Glutamatergic neuron (in vitro differentiated cells): ENCODE measurements around the gene TOR1B. TPM values are rescaled to one million over a fixed set of nuclear protein-coding genes. Genes with fewer than 3 reads are reported as not detected.

Source experiments
- DNase-seq: peaks from one replicate; pipeline ENCODE4 v3.0.0; 2022
- H3K27ac Mint-ChIP-seq: one replicate; pipeline ENCODE4 v1.8.0; 2020; ENCODE audit warnings: mild to moderate bottlenecking, mixed read lengths, inconsistent platforms; ENCODE audit not compliant: unreplicated experiment
- H3K27me3 Mint-ChIP-seq: one replicate; pipeline ENCODE4 v1.8.0; 2020; ENCODE audit warnings: mild to moderate bottlenecking, moderate library complexity, mixed read lengths, inconsistent platforms; ENCODE audit not compliant: unreplicated experiment
- H3K36me3 Mint-ChIP-seq: one replicate; pipeline ENCODE4 v1.8.0; 2020; ENCODE audit warnings: mild to moderate bottlenecking, mixed read lengths, inconsistent platforms; ENCODE audit not compliant: unreplicated experiment
- H3K4me1 Mint-ChIP-seq: one replicate; pipeline ENCODE4 v1.8.0; 2020; ENCODE audit warnings: mild to moderate bottlenecking, low read depth, mixed read lengths, inconsistent platforms; ENCODE audit not compliant: unreplicated experiment
- H3K4me3 Mint-ChIP-seq: one replicate; pipeline ENCODE4 v1.8.0; 2020; ENCODE audit warnings: mild to moderate bottlenecking, mixed read lengths, inconsistent platforms; ENCODE audit not compliant: unreplicated experiment
- H3K9me3 Mint-ChIP-seq: one replicate; pipeline ENCODE4 v1.8.0; 2020; ENCODE audit warnings: mild to moderate bottlenecking, moderate library complexity, mixed read lengths, inconsistent platforms; ENCODE audit not compliant: unreplicated experiment
- CTCF ChIP-seq: fragments of 200-600 bp; sonication (generic); IDR thresholded peaks from one replicate; pipeline ENCODE4 v1.5.0; 2021; ENCODE audit not compliant: partially characterized antibody, unreplicated experiment
- total RNA-seq: library from RNA; stranded (reverse); fragmentation: NEBNext Ultra II Directional; extraction: Animal tissue kit (Norgen Biotek cat#: 25700); gene quantifications from one replicate; pipeline ENCODE4 v1.2.1, GENCODE V29; 2021; ENCODE audit not compliant: unreplicated experiment

Gene TOR1B
- total RNA-seq, 1 donor from 2014 or later = 33.5 TPM

GRCh38 chr9:129851821-129852220 is 48.8 kb downstream of the TOR1B start:
- H3K27me3 Mint-ChIP-seq = peaks cover 8% of the 10 kb centered on the region
- peaks cover 38% of the 10 kb centered on the region for H3K4me1 Mint-ChIP-seq
- H3K9me3 Mint-ChIP-seq = peaks cover 16% of the 10 kb centered on the region
- peaks cover 7% of the 10 kb centered on the region for H3K36me3 Mint-ChIP-seq
- H3K27ac Mint-ChIP-seq = peak overlapping the region; percentile 98
- no peak for DNase-seq
- TF ChIP-seq CTCF = no peak
- peak overlapping the region; percentile 79 for H3K4me3 Mint-ChIP-seq

- peak; percentile 68 for DNase-seq
- peaks cover 7% of the 10 kb centered on the region for H3K36me3 Mint-ChIP-seq
- no peak for TF ChIP-seq CTCF
- peak overlapping the region; percentile 79 for H3K4me3 Mint-ChIP-seq
- peaks cover 8% of the 10 kb centered on the region for H3K27me3 Mint-ChIP-seq
- peak overlapping the region; percentile 98 for H3K27ac Mint-ChIP-seq
- H3K9me3 Mint-ChIP-seq = peaks cover 16% of the 10 kb centered on the region
- peaks cover 45% of the 10 kb centered on the region for H3K4me1 Mint-ChIP-seq
These were observed 49.6 kb downstream of the TOR1B start for GRCh38 chr9:129852579-129852978.

GRCh38 chr9:129853614-129854013 is 50.6 kb downstream of the TOR1B start:
- H3K27me3 Mint-ChIP-seq = peaks cover 8% of the 10 kb centered on the region
- TF ChIP-seq CTCF = no peak
- peaks cover 16% of the 10 kb centered on the region for H3K9me3 Mint-ChIP-seq
- no peak for DNase-seq
- peaks cover 46% of the 10 kb centered on the region for H3K4me1 Mint-ChIP-seq
- H3K4me3 Mint-ChIP-seq = peak overlapping the region; percentile 30
- H3K27ac Mint-ChIP-seq = peak overlapping the region; percentile 98
- peaks cover 7% of the 10 kb centered on the region for H3K36me3 Mint-ChIP-seq

GRCh38 chr9:129854588-129855110 is 51.7 kb downstream of the TOR1B start:
- DNase-seq = no peak
- TF ChIP-seq CTCF = no peak
- Mint-ChIP-seq H3K36me3 (peaks cover 7% of the 10 kb centered on the region), H3K27ac (peak overlapping the region; percentile 44), H3K4me1 (peaks cover 47% of the 10 kb centered on the region), H3K9me3 (peaks cover 16% of the 10 kb centered on the region), H3K27me3 (peaks cover 8% of the 10 kb centered on the region), H3K4me3 (no peak overlapping the region)

- H3K27me3 Mint-ChIP-seq = peaks cover 5% of the 10 kb centered on the region
- no peak overlapping the region for H3K4me3 Mint-ChIP-seq
- no peak for TF ChIP-seq CTCF
- H3K27ac Mint-ChIP-seq = peak overlapping the region; percentile 76
- peaks cover 13% of the 10 kb centered on the region for H3K36me3 Mint-ChIP-seq
- DNase-seq = no peak
- H3K9me3 Mint-ChIP-seq = peaks cover 6% of the 10 kb centered on the region
- H3K4me1 Mint-ChIP-seq = peaks cover 35% of the 10 kb centered on the region
These were observed 54.2 kb downstream of the TOR1B start for GRCh38 chr9:129857207-129857606.
